HepG2 (cell line): Measurements from ENCODE around the gene RPLP2. TPM values are rescaled to one million over a fixed set of nuclear protein-coding genes. Genes with fewer than 3 reads are reported as not detected.

Experiments used
- ATAC-seq: fragments of 200-7000 bp; cut with Tn5 transposase; 3 replicates; pipeline ENCODE4 v1.9.1; 2020; ENCODE audit warnings: mild to moderate bottlenecking, moderate library complexity
- BruUV-seq: library from RNA; stranded (reverse); fragments of 400-500 nt; replicated peaks from 2 replicates; lab custom pipeline; 2021; lab: Mats Ljungman, UMichigan
- CTCF ChIA-PET: fragments of 300-600 bp; formaldehyde crosslinking; extraction: SDS; loops from one replicate; lab custom pipeline; 2021; ENCODE audit warnings: low total read pairs, inconsistent platforms, low intra/inter-chr PET ratio; lab: Yijun Ruan, JAX
- POLR2A ChIA-PET: fragments of 350-600 bp; sonication (Branson Sonifier 250); formaldehyde crosslinking; loops from one replicate; lab custom pipeline; 2020; ENCODE audit warnings: antibody characterized with exemption, inconsistent platforms; lab: Yijun Ruan, JAX
- DNase-seq: peaks from one replicate; pipeline ENCODE4 v3.0.0-alpha.2; 2015; ENCODE audit warnings: low spot score
- FAIRE-seq: peaks from 3 replicates; lab custom pipeline; 2011; peaks lifted over from hg19 to GRCh38; lab: Jason Lieb, UNC
- H2AFZ ChIP-seq: one replicate; pipeline ENCODE4 v1.6.1; 2011; ENCODE audit warnings: low read length, inconsistent platforms
- H3K27ac ChIP-seq: fragments of 300-600 bp; 3 replicates; pipeline ENCODE4 v1.8.0; 2011; ENCODE audit warnings: mixed run types, mild to moderate bottlenecking, mixed read lengths, low read length, inconsistent platforms; ENCODE audit not compliant: insufficient read depth; ENCODE audit errors: extremely low read length
- H3K27me3 ChIP-seq, 2 experiments: fragments of 200-600 bp in 1 of 2; 2 replicates in 1 of 2; 3 replicates in 1 of 2; pipeline versions ENCODE4 v1.6.0 to v1.8.0; 2011; ENCODE audit warnings: low read length in 2 of 2, mild to moderate bottlenecking in 2 of 2, moderate library complexity in 2 of 2, inconsistent platforms in 1 of 2; ENCODE audit not compliant: insufficient read depth in 2 of 2, control insufficient read depth in 1 of 2
- H3K36me3 ChIP-seq, 2 experiments: fragments of 200-600 bp in 1 of 2; replicated peaks in 1 of 2; 2 replicates in 1 of 2; 3 replicates in 1 of 2; pipeline versions ENCODE4 v1.5.1 to v1.8.0; 2011; ENCODE audit warnings: low read length in 2 of 2, inconsistent platforms in 1 of 2; ENCODE audit not compliant: insufficient read depth in 2 of 2, control insufficient read depth in 1 of 2
- H3K4me1 ChIP-seq: 2 replicates; pipeline ENCODE4 v1.5.1; 2012; ENCODE audit warnings: low read length, inconsistent platforms; ENCODE audit not compliant: insufficient read depth
- H3K4me2 ChIP-seq: 2 replicates; pipeline ENCODE4 v1.6.0; 2011; ENCODE audit warnings: low read depth, low read length, inconsistent platforms
- H3K4me3 ChIP-seq, 3 experiments: fragments of 200-600 bp in 1 of 3; sonication (generic), shearing (Covaris generic) in 1 of 3; replicated peaks in 1 of 3; 2 replicates each; pipeline ENCODE4 v1.5.1; 2011 to 2016; ENCODE audit warnings: low read length in 3 of 3, inconsistent platforms in 2 of 3, low read depth in 2 of 3, mild to moderate bottlenecking in 2 of 3, control low read depth in 1 of 3, mixed read lengths in 1 of 3; ENCODE audit not compliant: insufficient read depth in 1 of 3
- H3K79me2 ChIP-seq: one replicate; pipeline ENCODE4 v1.6.1; 2011; ENCODE audit warnings: low read length, inconsistent platforms; ENCODE audit not compliant: insufficient read depth
- H3K9ac ChIP-seq: 2 replicates; pipeline ENCODE4 v1.6.0; 2011; ENCODE audit warnings: mild to moderate bottlenecking, low read depth, low read length, inconsistent platforms; ENCODE audit not compliant: insufficient read depth
- H3K9me3 ChIP-seq: 2 replicates; pipeline ENCODE4 v1.5.1; 2012; ENCODE audit warnings: mild to moderate bottlenecking, low read length
- H4K20me1 ChIP-seq: 2 replicates; pipeline ENCODE4 v1.6.0; 2011; ENCODE audit warnings: inconsistent platforms, mild to moderate bottlenecking, low read length, moderate library complexity; ENCODE audit not compliant: insufficient read depth
- ARNT ChIP-seq: fragments of 450-650 bp; IDR thresholded peaks from 2 replicates; pipeline ENCODE4 v1.6.1; 2017
- CREM ChIP-seq, 2 experiments: sonication (generic) in 1 of 2; formaldehyde crosslinking in 1 of 2; IDR thresholded peaks; 2 replicates each; pipeline versions ENCODE4 v1.4.0 to v1.6.1; 2016 to 2020; ENCODE audit warnings: antibody characterized with exemption in 1 of 2, mild to moderate bottlenecking in 1 of 2, missing genetic modification reagents in 1 of 2
- EEA1 ChIP-seq: sonication (generic); formaldehyde crosslinking; IDR thresholded peaks from 2 replicates; pipeline ENCODE4 v1.5.1; 2020; ENCODE audit warnings: mild to moderate bottlenecking, missing genetic modification reagents, borderline replicate concordance
- ELF1 ChIP-seq: sonication (generic); formaldehyde crosslinking; IDR thresholded peaks from 2 replicates; pipeline ENCODE4 v1.4.0; 2020; ENCODE audit warnings: missing genetic modification reagents
- ELF3 ChIP-seq: IDR thresholded peaks from 2 replicates; pipeline ENCODE4 v1.6.1; 2016; ENCODE audit warnings: missing genetic modification reagents, missing compliant biosample characterization
- GABPB1 ChIP-seq: IDR thresholded peaks from 2 replicates; pipeline ENCODE4 v1.6.1; 2016; ENCODE audit warnings: mild to moderate bottlenecking, missing genetic modification reagents, moderate library complexity, missing compliant biosample characterization
- HOXA7 ChIP-seq: sonication (generic); formaldehyde crosslinking; IDR thresholded peaks from 2 replicates; pipeline ENCODE4 v1.8.1; 2022; ENCODE audit warnings: mild to moderate bottlenecking, missing genetic modification reagents, moderate library complexity
- MED1 ChIP-seq: sonication (generic); formaldehyde crosslinking; IDR thresholded peaks from 2 replicates; pipeline ENCODE4 v1.4.0; 2020; ENCODE audit warnings: missing genetic modification reagents
- MXD1 ChIP-seq: sonication (generic); formaldehyde crosslinking; IDR thresholded peaks from 2 replicates; pipeline ENCODE4 v1.4.0; 2020; ENCODE audit warnings: mild to moderate bottlenecking, missing genetic modification reagents
- NFATC3 ChIP-seq: sonication (generic); formaldehyde crosslinking; IDR thresholded peaks from 2 replicates; pipeline ENCODE4 v1.5.1; 2020; ENCODE audit warnings: mild to moderate bottlenecking, missing genetic modification reagents
- RFX5 ChIP-seq: IDR thresholded peaks from 2 replicates; pipeline ENCODE4 v1.6.1; 2011; ENCODE audit warnings: low read depth, low read length, improper control_type of control experiment
- SP2 ChIP-seq: sonication (generic); formaldehyde crosslinking; IDR thresholded peaks from 2 replicates; pipeline ENCODE4 v1.5.1; 2020; ENCODE audit warnings: mild to moderate bottlenecking, missing genetic modification reagents
- TCF12 ChIP-seq, 2 experiments: fragments of 450-650 bp in 1 of 2; sonication (generic) in 1 of 2; formaldehyde crosslinking in 1 of 2; IDR thresholded peaks; 2 replicates each; pipeline versions ENCODE4 v1.6.1 to v1.8.0; 2017 to 2022; ENCODE audit warnings: antibody characterized with exemption in 1 of 2, mild to moderate bottlenecking in 1 of 2, missing genetic modification reagents in 1 of 2, moderate library complexity in 1 of 2
- THAP8 ChIP-seq: sonication (generic); formaldehyde crosslinking; IDR thresholded peaks from 2 replicates; pipeline ENCODE4 v1.5.1; 2020; ENCODE audit warnings: missing genetic modification reagents, mild to moderate bottlenecking, borderline replicate concordance
- ZNF263 ChIP-seq: sonication (generic); formaldehyde crosslinking; IDR thresholded peaks from 2 replicates; pipeline ENCODE4 v1.4.0; 2020; ENCODE audit warnings: missing genetic modification reagents
- ZNF30 ChIP-seq: sonication (generic); formaldehyde crosslinking; IDR thresholded peaks from 2 replicates; pipeline ENCODE4 v1.5.0; 2020; ENCODE audit warnings: mild to moderate bottlenecking, missing genetic modification reagents
- ZNF496 ChIP-seq: sonication (generic); formaldehyde crosslinking; IDR thresholded peaks from 2 replicates; pipeline ENCODE4 v1.8.1; 2023; ENCODE audit warnings: mild to moderate bottlenecking, moderate library complexity, missing genetic modification reagents; ENCODE audit not compliant: insufficient replicate concordance
- ZNF772 ChIP-seq: sonication (generic); formaldehyde crosslinking; IDR thresholded peaks from 2 replicates; pipeline ENCODE4 v1.5.0; 2020; ENCODE audit warnings: mild to moderate bottlenecking, missing genetic modification reagents
- WGBS: methylation state at CpG from one replicate; pipeline ENCODE4 v1.1.6; 2017; ENCODE audit warnings: low lambda C conversion rate; 5-methylcytosine and 5-hydroxymethylcytosine counted together
- in situ Hi-C: cut with HindIII; loops from 2 replicates; pipeline ENCODE4 v1.10.0; 2017; ENCODE audit warnings: low pct_unique_long_range_greater_than_20kb; ENCODE audit not compliant: extremely low pct_ligation_motif_present
- intact Hi-C: fragments of 100-400 bp; cut with micrococcal nuclease; formaldehyde crosslinking; loops from one replicate; pipeline ENCODE4 v1.10.0; 2022; ENCODE audit not compliant: unreplicated experiment
- polyA plus RNA-seq, 8 experiments: library from polyadenylated mRNA; depleted of rRNA in 3 of 8; stranded (reverse) in 7 of 8; unstranded in 1 of 8; fragments of >200 nt; fragmentation: Illumina TruSeq in 4 of 8; extraction: Trizol in 4 of 8; gene quantifications; 2 replicates each; pipeline versions ENCODE4 v1.2.1 to v1.2.3, GENCODE V29; 2011 to 2016; ENCODE audit warnings: low read depth in 4 of 8, missing spikeins in 1 of 8, mixed read lengths in 1 of 8; ENCODE audit not compliant: insufficient read depth in 1 of 8
- total RNA-seq, 5 experiments: library from RNA; depleted of rRNA; stranded (reverse); fragments of >200 nt; fragmentation: Illumina TruSeq; extraction: Trizol; gene quantifications; 2 replicates each; pipeline ENCODE4 v1.2.3, GENCODE V29; 2016; ENCODE audit warnings: low read depth in 1 of 5

Gene RPLP2
- total and polyA plus RNA-seq, 2 of the 13 experiments (the other 11 are each of a cell fraction or from before 2014, with no cell fraction given) = 978 to 2,106 TPM

GRCh38 chr11:795634-796564 lies 13.9 kb upstream of the RPLP2 start (continued):
- TF ChIP-seq THAP8 (CRISPR knock-in tag) (no peak), ZNF772 (CRISPR knock-in tag) (no peak), EEA1 (CRISPR knock-in tag) (no peak), ELF3 (CRISPR knock-in tag) (peak; percentile 29; the same call in 1 of the 2 replicates), MED1 (CRISPR knock-in tag) (no peak), RFX5 (no peak), ZNF30 (CRISPR knock-in tag) (no peak)
- TF ChIP-seq, all 625 proteins: peak for 56

- no TSS peak for BruUV-seq
- H2AFZ ChIP-seq = no peak overlapping the region
- no peaks in the 10 kb centered on the region for H3K4me1 ChIP-seq
- H3K4me3 ChIP-seq = peak overlapping the region; percentile 70 to 97 (median 94)
- in situ Hi-C loops (no loop called here), intact Hi-C loops (no loop called here)
- peak overlapping the region; percentile 80 for H3K27ac ChIP-seq
- H3K4me2 ChIP-seq = peak overlapping the region; percentile 100
- WGBS = 0% methylated on average over 8 of the region's 18 CpGs
- POLR2A ChIA-PET = interaction anchor here (0.6 to 5.3 kb wide), 17 partner anchors 9 to 261 kb away, joined by 3 to 44 read pairs (median 4); partner anchors contain the start of genes DEAF1, GATD1, PHRF1 and PIDD1
- ATAC-seq (peak; percentile 30), DNase-seq (peak; percentile 30), FAIRE-seq (no peak)
- H3K79me2 ChIP-seq = peaks cover 4% of the 10 kb centered on the region
- no peaks in the 10 kb centered on the region for H3K9me3 ChIP-seq
- peak overlapping the region; percentile 82 for H3K9ac ChIP-seq
- CTCF ChIA-PET = no interaction called here
- peaks cover 1 to 4% of the 10 kb centered on the region in 2 experiments; a peak in 1 of 5 replicates for H3K36me3 ChIP-seq
- no peaks in the 10 kb centered on the region for H4K20me1 ChIP-seq
- H3K27me3 ChIP-seq = no peaks in the 10 kb centered on the region; a peak in 1 of 5 replicates
- 0 out of 2 replicates have a peak, but pooled peaks have one; percentile 11 for TF ChIP-seq ELF1 (CRISPR knock-in tag)
- TF ChIP-seq CREM (IDR thresholded peaks at IDR 0.05) = no peak
- no peak for TF ChIP-seq CREM (CRISPR knock-in tag; IDR thresholded peaks at IDR 0.05)
- TF ChIP-seq SP2 (CRISPR knock-in tag) = no peak; the same call in 1 of the 2 replicates
- TF ChIP-seq ZNF496 (CRISPR knock-in tag) = no peak
- TF ChIP-seq NFATC3 = no peak
- no peak for TF ChIP-seq GABPB1 (CRISPR knock-in tag)
- TF ChIP-seq MXD1 (CRISPR knock-in tag) = peak; percentile 3; the same call in 1 of the 2 replicates
- 0 out of 2 replicates have a peak, but pooled peaks have one; percentile 23 for TF ChIP-seq ZNF263 (CRISPR knock-in tag)
- no peak for TF ChIP-seq TCF12 (IDR thresholded peaks at IDR 0.05)
- TF ChIP-seq TCF12 (CRISPR knock-in tag; IDR thresholded peaks at IDR 0.05) = 0 out of 2 replicates have a peak, but pooled peaks have one; percentile 66
- TF ChIP-seq HOXA7 (CRISPR knock-in tag) = no peak
- no peak for TF ChIP-seq ARNT
Observed at GRCh38 chr11:796565-797295, 13.0 kb upstream of the RPLP2 start.
